GM12892 (cell line): Measurements from ENCODE around the gene FAM184B.
"Not testable (repeated sequence)": the region's sequence is repeated elsewhere in the genome, so short reads cannot be mapped to it uniquely, and the experiment has no call there.

Source experiments
- DNase-seq: peaks from one replicate; pipeline ENCODE4 v3.0.0; 2011; ENCODE audit not compliant: insufficient read length
- FAIRE-seq: peaks from 2 replicates; lab custom pipeline; 2011; peaks lifted over from hg19 to GRCh38; lab: Jason Lieb, UNC
- POLR2A ChIP-seq: IDR thresholded peaks from 2 replicates; pipeline ENCODE4 v1.6.1; 2011; ENCODE audit warnings: low read depth, low read length, control low read depth
- POLR2AphosphoS5 ChIP-seq: IDR thresholded peaks from 2 replicates; pipeline ENCODE4 v1.6.1; 2011; ENCODE audit warnings: low read depth, low read length, control low read depth
- TAF1 ChIP-seq: IDR thresholded peaks from 2 replicates; pipeline ENCODE4 v1.6.1; 2011; ENCODE audit warnings: low read depth, mild to moderate bottlenecking, control low read depth, low read length, borderline replicate concordance

FAM184B gene

DNA sequence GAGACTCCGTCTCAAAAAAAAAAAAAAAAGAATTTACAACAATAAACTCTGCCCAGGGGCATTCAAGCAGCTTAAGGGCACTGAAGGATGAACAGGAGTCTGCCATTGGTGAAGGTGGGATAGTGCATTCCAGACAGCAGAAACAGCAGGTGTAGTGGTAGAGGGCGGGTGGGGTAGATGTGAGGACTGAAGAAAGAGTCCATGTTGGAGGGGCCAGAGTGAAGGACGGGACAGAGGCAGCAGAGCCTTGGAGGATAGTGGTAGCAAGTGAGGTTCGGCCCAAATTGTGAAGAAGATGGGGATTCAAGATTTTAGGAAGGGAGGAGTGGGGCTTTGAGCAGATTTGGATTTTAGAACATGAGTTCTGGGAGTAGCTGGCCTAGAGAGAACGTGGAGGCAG is 91.3 kb downstream of the FAM184B start:
- TF ChIP-seq POLR2AphosphoS5 (no peak), POLR2A (no peak), TAF1 (no peak)
- DNase-seq (no peak), FAIRE-seq (no peak)

- TF ChIP-seq TAF1 (no peak), POLR2AphosphoS5 (no peak), POLR2A (no peak)
- no peak for DNase-seq
- no peak for FAIRE-seq
Observed at GRCh38 chr4:17688011-17688441, 93.4 kb downstream of the FAM184B start.

GRCh38 chr4:17687237-17687857 is 94.1 kb downstream of the FAM184B start:
- no peak for DNase-seq
- FAIRE-seq = no peak
- TF ChIP-seq POLR2A = no peak
- TF ChIP-seq TAF1 = no peak
- no peak for TF ChIP-seq POLR2AphosphoS5

GRCh38 chr4:17684648-17685047 is 96.8 kb downstream of the FAM184B start:
- not testable (repeated sequence) for FAIRE-seq, DNase-seq

- no peak for TF ChIP-seq TAF1
- TF ChIP-seq POLR2A = no peak
- TF ChIP-seq POLR2AphosphoS5 = no peak
- no peak for FAIRE-seq
Observed at GRCh38 chr4:17682222-17682566, 99.2 kb downstream of the FAM184B start.

GRCh38 chr4:17681281-17682221 is 99.9 kb downstream of the FAM184B start:
- DNase-seq (no peak), FAIRE-seq (no peak)
- TF ChIP-seq POLR2AphosphoS5 (no peak), TAF1 (no peak), POLR2A (no peak)

More at GRCh38 chr4:17682222-17682566, 99.2 kb downstream of the FAM184B start:
- no peak for DNase-seq

DNA sequence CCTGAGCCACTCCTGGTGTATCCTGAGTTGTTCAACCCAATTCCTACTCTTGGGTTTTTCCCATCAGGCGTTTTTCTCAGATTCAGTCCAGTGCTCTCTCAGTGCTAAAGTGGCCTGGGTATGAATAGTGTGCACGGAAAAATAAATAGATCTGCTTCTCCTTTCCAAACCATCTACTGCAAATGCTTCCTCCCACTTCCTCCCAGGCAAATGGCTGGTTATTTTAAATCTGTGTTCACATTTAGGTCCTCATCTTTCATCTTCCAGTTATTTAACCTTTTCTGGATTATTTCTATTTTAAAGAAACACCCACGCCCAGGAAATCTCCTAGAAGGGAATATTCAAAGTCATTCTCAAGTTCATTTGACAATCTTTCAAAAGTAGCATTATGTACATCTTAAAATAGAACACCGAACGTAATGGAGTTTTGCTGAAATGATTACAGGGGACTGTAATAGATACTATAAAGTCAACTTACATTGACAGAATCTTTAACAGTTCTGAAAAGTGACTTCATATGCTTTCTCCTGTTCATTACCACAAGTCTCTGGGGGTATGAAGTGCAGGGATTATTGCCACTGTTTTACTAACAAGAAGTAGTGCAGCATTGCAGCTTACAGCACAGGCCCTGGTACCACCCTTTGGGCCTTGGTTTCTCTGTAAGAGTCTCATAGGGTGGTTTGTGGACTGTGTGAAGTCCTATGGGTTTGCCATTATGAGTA is 100.7 kb downstream of the FAM184B start:
- DNase-seq = no peak
- TF ChIP-seq TAF1 = no peak
- no peak for TF ChIP-seq POLR2AphosphoS5
- TF ChIP-seq POLR2A = no peak

GRCh38 chr4:17670423-17670822 is 111.0 kb downstream of the FAM184B start:
- no peak for FAIRE-seq
- TF ChIP-seq POLR2A (no peak), TAF1 (no peak), POLR2AphosphoS5 (no peak)

More for the DNA sequence above, 100.7 kb downstream of the FAM184B start:
- FAIRE-seq = no peak

GRCh38 chr4:17667653-17668201 is 113.7 kb downstream of the FAM184B start:
- DNase-seq = no peak
- TF ChIP-seq TAF1 = no peak
- no peak for TF ChIP-seq POLR2A
- no peak for TF ChIP-seq POLR2AphosphoS5
- peak; percentile 14 for FAIRE-seq

More at GRCh38 chr4:17670423-17670822, 111.0 kb downstream of the FAM184B start:
- no peak for DNase-seq

DNA sequence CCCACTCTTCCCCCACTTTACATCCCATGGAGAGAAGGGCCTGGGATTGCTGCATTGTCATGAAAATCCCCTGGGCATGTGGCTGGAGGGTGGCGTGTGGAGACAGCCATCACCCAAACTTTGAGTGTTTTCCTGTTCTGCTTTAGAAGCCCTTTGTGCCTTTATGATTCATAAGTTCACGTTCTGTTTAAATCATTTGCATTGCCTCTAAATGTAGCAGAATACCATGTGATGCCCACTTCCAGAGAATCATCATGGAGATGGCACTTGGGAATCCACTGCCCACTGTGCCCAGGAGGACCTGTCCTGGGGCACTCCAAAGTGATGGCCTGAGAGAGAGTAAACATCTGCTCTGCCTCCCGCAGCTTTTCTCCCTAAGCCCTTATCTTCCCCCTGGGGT is 114.2 kb downstream of the FAM184B start:
- FAIRE-seq (no peak), DNase-seq (no peak)
- TF ChIP-seq POLR2AphosphoS5 (no peak), POLR2A (no peak), TAF1 (no peak)

DNA sequence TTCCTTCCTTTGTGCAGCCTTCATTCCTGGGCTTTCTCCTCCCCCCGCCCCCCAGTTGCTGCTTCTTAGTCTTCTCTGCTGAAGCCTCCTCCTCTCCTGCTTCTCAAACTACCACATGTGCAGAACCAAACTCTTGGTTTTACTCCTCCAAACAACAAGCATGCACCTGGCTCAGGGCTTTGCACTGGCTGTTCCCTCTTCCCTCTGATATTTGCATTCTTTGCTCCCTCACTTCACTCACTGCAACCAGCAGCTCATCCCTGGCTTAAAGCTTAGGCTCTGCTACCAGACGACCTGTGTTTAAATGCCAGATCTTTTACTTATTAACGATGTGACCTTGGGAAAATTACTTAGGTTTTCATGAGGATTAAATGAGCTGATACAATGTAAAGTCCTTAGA is 115.6 kb downstream of the FAM184B start:
- DNase-seq (no peak), FAIRE-seq (no peak)
- TF ChIP-seq POLR2AphosphoS5 (no peak), POLR2A (no peak)
